ENCODE results near the gene FAM174A. TPM values are rescaled to one million over a fixed set of nuclear protein-coding genes. Genes with fewer than 3 reads are reported as not detected.
"Not testable (repeated sequence)": the region's sequence is repeated elsewhere in the genome, so short reads cannot be mapped to it uniquely, and the experiment has no call there.

Gene FAM174A
- total and polyA plus RNA-seq, 2 experiments from 2014 or later, result 25.1 to 29.0 TPM

GRCh38 chr5:100600298-100600994, 65.3 kb downstream of the FAM174A start:
- WGBS (ENCODE audit: low lambda C conversion rate, missing lambda C conversion rate), result 74% methylated on average over 5 of the region's 5 CpGs
- Histone ChIP-seq H2AFZ (no peak overlapping the region), H3K79me2 (no peaks in the 10 kb centered on the region), H3K27me3 (no peaks in the 10 kb centered on the region), H3K4me2 (no peak overlapping the region), H4K20me1 (ENCODE audit: insufficient read depth, poor library complexity, severe bottlenecking) (no peaks in the 10 kb centered on the region), H3K4me3 (no peak overlapping the region), H3K36me3 (replicated peaks; ENCODE audit: insufficient read depth, low read depth) (no peaks in the 10 kb centered on the region), H3K9me3 (ENCODE audit: low read depth) (no peaks in the 10 kb centered on the region), H3K27ac (no peak overlapping the region), H3K4me1 (ENCODE audit: insufficient read depth) (no peaks in the 10 kb centered on the region), H3K9me2 (replicated peaks; ENCODE audit: insufficient read depth) (no peaks in the 10 kb centered on the region)
- TF ChIP-seq, protein P1, sequence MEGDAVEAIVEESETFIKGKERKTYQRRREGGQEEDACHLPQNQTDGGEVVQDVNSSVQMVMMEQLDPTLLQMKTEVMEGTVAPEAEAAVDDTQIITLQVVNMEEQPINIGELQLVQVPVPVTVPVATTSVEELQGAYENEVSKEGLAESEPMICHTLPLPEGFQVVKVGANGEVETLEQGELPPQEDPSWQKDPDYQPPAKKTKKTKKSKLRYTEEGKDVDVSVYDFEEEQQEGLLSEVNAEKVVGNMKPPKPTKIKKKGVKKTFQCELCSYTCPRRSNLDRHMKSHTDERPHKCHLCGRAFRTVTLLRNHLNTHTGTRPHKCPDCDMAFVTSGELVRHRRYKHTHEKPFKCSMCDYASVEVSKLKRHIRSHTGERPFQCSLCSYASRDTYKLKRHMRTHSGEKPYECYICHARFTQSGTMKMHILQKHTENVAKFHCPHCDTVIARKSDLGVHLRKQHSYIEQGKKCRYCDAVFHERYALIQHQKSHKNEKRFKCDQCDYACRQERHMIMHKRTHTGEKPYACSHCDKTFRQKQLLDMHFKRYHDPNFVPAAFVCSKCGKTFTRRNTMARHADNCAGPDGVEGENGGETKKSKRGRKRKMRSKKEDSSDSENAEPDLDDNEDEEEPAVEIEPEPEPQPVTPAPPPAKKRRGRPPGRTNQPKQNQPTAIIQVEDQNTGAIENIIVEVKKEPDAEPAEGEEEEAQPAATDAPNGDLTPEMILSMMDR (IDR thresholded peaks at IDR 0.05; ENCODE audit: poor library complexity), result no peak
- TF ChIP-seq EZH2phosphoT487 (IDR thresholded peaks at IDR 0.05; ENCODE audit: low read depth, severe bottlenecking, unreplicated experiment) (no peak), EZH2 (IDR thresholded peaks at IDR 0.05; ENCODE audit: borderline replicate concordance) (no peak)
- no peak for DNase-seq (ENCODE audit: low spot score)

GRCh38 chr5:100603141-100603540, 68.0 kb downstream of the FAM174A start:
- H3K27me3 ChIP-seq, result no peaks in the 10 kb centered on the region
- WGBS (ENCODE audit: low lambda C conversion rate, missing lambda C conversion rate), result 88% methylated on average over 2 of the region's 2 CpGs
- no peak for DNase-seq (ENCODE audit: low spot score)
- no peak overlapping the region for H3K4me2 ChIP-seq
- H3K4me3 ChIP-seq, result no peak overlapping the region
- no peaks in the 10 kb centered on the region for H3K9me3 ChIP-seq (ENCODE audit: low read depth)
- H3K9me2 ChIP-seq (replicated peaks; ENCODE audit: insufficient read depth), result no peaks in the 10 kb centered on the region
- H2AFZ ChIP-seq, result no peak overlapping the region
- TF ChIP-seq, protein P1 (IDR thresholded peaks at IDR 0.05; ENCODE audit: poor library complexity), result no peak
- no peak for TF ChIP-seq EZH2 (IDR thresholded peaks at IDR 0.05; ENCODE audit: borderline replicate concordance)
- TF ChIP-seq EZH2phosphoT487 (IDR thresholded peaks at IDR 0.05; ENCODE audit: low read depth, severe bottlenecking, unreplicated experiment), result no peak
- no peaks in the 10 kb centered on the region for H3K36me3 ChIP-seq (replicated peaks; ENCODE audit: insufficient read depth, low read depth)
- no peaks in the 10 kb centered on the region for H4K20me1 ChIP-seq (ENCODE audit: insufficient read depth, poor library complexity, severe bottlenecking)
- no peak overlapping the region for H3K27ac ChIP-seq
- H3K79me2 ChIP-seq, result no peaks in the 10 kb centered on the region
- H3K4me1 ChIP-seq (ENCODE audit: insufficient read depth), result no peaks in the 10 kb centered on the region

- not testable (repeated sequence) for H3K4me2 ChIP-seq; H3K27ac ChIP-seq; H3K4me3 ChIP-seq; H3K9me2 ChIP-seq (replicated peaks; ENCODE audit: insufficient read depth); H3K4me1 ChIP-seq (ENCODE audit: insufficient read depth); H3K9me3 ChIP-seq (ENCODE audit: low read depth); H3K79me2 ChIP-seq; H3K27me3 ChIP-seq; H2AFZ ChIP-seq; H3K36me3 ChIP-seq (replicated peaks; ENCODE audit: insufficient read depth, low read depth); H4K20me1 ChIP-seq (ENCODE audit: insufficient read depth, poor library complexity, severe bottlenecking); DNase-seq (ENCODE audit: low spot score)
- 81% methylated on average over 1 of the region's 1 CpG for WGBS (ENCODE audit: low lambda C conversion rate, missing lambda C conversion rate)
Observed at GRCh38 chr5:100604021-100604420, 68.8 kb downstream of the FAM174A start.

DNA sequence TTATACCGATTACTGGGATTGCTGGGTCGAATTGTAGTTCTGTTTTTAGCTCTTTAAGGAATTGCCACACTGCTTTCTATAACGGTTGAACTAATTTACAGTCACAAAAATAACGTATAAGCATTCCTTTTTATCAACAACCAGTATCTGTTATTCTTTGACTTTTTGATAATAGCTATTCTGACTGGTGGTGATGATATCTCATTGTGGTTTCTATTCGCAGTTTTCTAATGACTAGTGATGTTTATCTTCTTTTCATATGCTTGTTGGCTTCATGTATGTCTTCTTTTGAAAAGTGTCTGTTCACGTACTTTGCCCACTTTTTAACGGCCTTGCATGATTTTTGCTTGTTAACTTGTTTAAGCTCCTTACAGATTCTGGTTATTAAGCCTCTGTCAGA, 74.4 kb downstream of the FAM174A start:
- no peak for DNase-seq (ENCODE audit: low spot score)
- Histone ChIP-seq H3K36me3 (replicated peaks; ENCODE audit: insufficient read depth, low read depth) (no peaks in the 10 kb centered on the region), H3K4me2 (no peak overlapping the region), H3K9me3 (ENCODE audit: low read depth) (no peaks in the 10 kb centered on the region), H3K4me1 (ENCODE audit: insufficient read depth) (no peaks in the 10 kb centered on the region), H3K27ac (no peak overlapping the region), H2AFZ (no peak overlapping the region), H4K20me1 (ENCODE audit: insufficient read depth, poor library complexity, severe bottlenecking) (no peaks in the 10 kb centered on the region), H3K79me2 (no peaks in the 10 kb centered on the region), H3K9me2 (replicated peaks; ENCODE audit: insufficient read depth) (no peaks in the 10 kb centered on the region), H3K4me3 (no peak overlapping the region), H3K27me3 (no peaks in the 10 kb centered on the region)
- no peak for TF ChIP-seq EZH2phosphoT487 (IDR thresholded peaks at IDR 0.05; ENCODE audit: low read depth, severe bottlenecking, unreplicated experiment)
- TF ChIP-seq EZH2 (IDR thresholded peaks at IDR 0.05; ENCODE audit: borderline replicate concordance), result no peak
- TF ChIP-seq, protein P1 (IDR thresholded peaks at IDR 0.05; ENCODE audit: poor library complexity), result no peak
- 86% methylated on average over 7 of the region's 7 CpGs for WGBS (ENCODE audit: low lambda C conversion rate, missing lambda C conversion rate)

All from hepatocyte (in vitro differentiated cells).